Lower lobe of right lung (tissue), 2 donors: ENCODE measurements around the gene TPP1. TPM values are rescaled to one million over a fixed set of nuclear protein-coding genes. Genes with fewer than 3 reads are reported as not detected.

Source experiments
- ATAC-seq, 2 donors: fragments of 200-7000 bp; cut with Tn5 transposase; one replicate each; pipeline ENCODE4 v1.9.1; 2020 to 2022; ENCODE audit warnings: mild to moderate bottlenecking in 2 of 2, moderate library complexity in 2 of 2
- DNase-seq: peaks from one replicate; pipeline ENCODE4 v3.0.0-alpha.2; 2020
- H3K27ac ChIP-seq: fragments of 200-600 bp; one replicate; pipeline ENCODE4 v1.8.0; 2022
- H3K27me3 ChIP-seq: fragments of 200-600 bp; one replicate; pipeline ENCODE4 v1.8.0; 2022; ENCODE audit warnings: low read depth
- H3K36me3 ChIP-seq: fragments of 200-600 bp; one replicate; pipeline ENCODE4 v1.8.0; 2022; ENCODE audit warnings: mild to moderate bottlenecking
- H3K4me1 ChIP-seq: fragments of 200-600 bp; one replicate; pipeline ENCODE4 v1.8.0; 2022
- H3K4me3 ChIP-seq: fragments of 200-600 bp; one replicate; pipeline ENCODE4 v1.8.0; 2022; ENCODE audit warnings: mild to moderate bottlenecking
- H3K9me3 ChIP-seq: fragments of 200-600 bp; one replicate; pipeline ENCODE4 v1.8.0; 2022
- CTCF ChIP-seq: fragments of 200-600 bp; IDR thresholded peaks from one replicate; pipeline ENCODE4 v1.8.0; 2022; ENCODE audit warnings: antibody characterized with exemption, mild to moderate bottlenecking
- intact Hi-C: fragments of 100-400 bp; cut with DNase I; formaldehyde crosslinking; loops from one replicate; pipeline ENCODE4 v1.11.0; 2022
- total RNA-seq: library from RNA; stranded (reverse); fragmentation: NEBNext Ultra II Directional; extraction: Animal tissue kit (Norgen Biotek cat#: 25700); gene quantifications from one replicate; pipeline ENCODE4 v1.2.1, GENCODE V29; 2021
- donor health status: DM: no; HTN: yes; CAD: no; lungs with severe emphysema.

TPP1 gene
- total RNA-seq, 1 donor from 2014 or later, result 231 TPM

GRCh38 chr11:6630632-6631291, 11.5 kb upstream of the TPP1 start:
- peak in 1 of 2 donors; percentile 18 for ATAC-seq
- intact Hi-C loops, result no loop called here
- peak overlapping the region; percentile 32 for H3K4me3 ChIP-seq
- no peaks in the 10 kb centered on the region for H3K9me3 ChIP-seq
- no peak overlapping the region for H3K27ac ChIP-seq
- H3K36me3 ChIP-seq, result peaks cover 65% of the 10 kb centered on the region
- no peaks in the 10 kb centered on the region for H3K27me3 ChIP-seq
- H3K4me1 ChIP-seq, result peaks cover 16% of the 10 kb centered on the region
- DNase-seq, result no peak
- no peak for TF ChIP-seq CTCF

GRCh38 chr11:6629892-6630631, 10.8 kb upstream of the TPP1 start:
- ATAC-seq (peak; percentile 22 to 67), DNase-seq (no peak)
- peak overlapping the region; percentile 32 for H3K4me3 ChIP-seq
- peaks cover 9% of the 10 kb centered on the region for H3K4me1 ChIP-seq
- H3K27me3 ChIP-seq, result no peaks in the 10 kb centered on the region
- no peaks in the 10 kb centered on the region for H3K9me3 ChIP-seq
- no peak overlapping the region for H3K27ac ChIP-seq
- H3K36me3 ChIP-seq, result peaks cover 72% of the 10 kb centered on the region
- intact Hi-C loops, result no loop called here
- no peak for TF ChIP-seq CTCF

GRCh38 chr11:6629573-6629891, 10.3 kb upstream of the TPP1 start:
- DNase-seq, result no peak
- Histone ChIP-seq H3K27me3 (no peaks in the 10 kb centered on the region), H3K4me3 (no peak overlapping the region), H3K36me3 (peaks cover 76% of the 10 kb centered on the region), H3K4me1 (peaks cover 4% of the 10 kb centered on the region), H3K9me3 (no peaks in the 10 kb centered on the region), H3K27ac (no peak overlapping the region)
- intact Hi-C loops, result no loop called here
- TF ChIP-seq CTCF, result no peak
- no peak for ATAC-seq

- intact Hi-C loops, result no loop called here
- no peak overlapping the region for H3K27ac ChIP-seq
- no peak overlapping the region for H3K4me3 ChIP-seq
- peaks cover 76% of the 10 kb centered on the region for H3K36me3 ChIP-seq
- no peak for TF ChIP-seq CTCF
- ATAC-seq, result no peak
- no peak for DNase-seq
- H3K27me3 ChIP-seq, result no peaks in the 10 kb centered on the region
- H3K9me3 ChIP-seq, result no peaks in the 10 kb centered on the region
- H3K4me1 ChIP-seq, result no peaks in the 10 kb centered on the region
Measured at GRCh38 chr11:6628526-6628925, 9.3 kb upstream of the TPP1 start.

- no peaks in the 10 kb centered on the region for H3K27me3 ChIP-seq
- intact Hi-C loops, result no loop called here
- TF ChIP-seq CTCF, result no peak
- H3K4me1 ChIP-seq, result no peaks in the 10 kb centered on the region
- ATAC-seq, result no peak
- no peak for DNase-seq
- peaks cover 73% of the 10 kb centered on the region for H3K36me3 ChIP-seq
- H3K9me3 ChIP-seq, result no peaks in the 10 kb centered on the region
- no peak overlapping the region for H3K4me3 ChIP-seq
- H3K27ac ChIP-seq, result no peak overlapping the region
Measured at GRCh38 chr11:6627762-6628241, 8.6 kb upstream of the TPP1 start.
